ENCODE measurements around the gene GRID1.
"Not testable (repeated sequence)": the region's sequence is repeated elsewhere in the genome, so short reads cannot be mapped to it uniquely, and the experiment has no call there.

The GRID1 gene

GRCh38 chr10:85847085-85847484 lies 519.5 kb downstream of the GRID1 start:
- H3K4me3 ChIP-seq (ENCODE audit: control insufficient read depth, low read depth, low read length) = no peak overlapping the region
- DNase-seq (ENCODE audit: low read depth) = no peak
- no peak for TF ChIP-seq CTCF (conservative IDR thresholded peaks at IDR 0.05; ENCODE audit: control insufficient read depth, insufficient read depth, low read depth, low read length)

DNA sequence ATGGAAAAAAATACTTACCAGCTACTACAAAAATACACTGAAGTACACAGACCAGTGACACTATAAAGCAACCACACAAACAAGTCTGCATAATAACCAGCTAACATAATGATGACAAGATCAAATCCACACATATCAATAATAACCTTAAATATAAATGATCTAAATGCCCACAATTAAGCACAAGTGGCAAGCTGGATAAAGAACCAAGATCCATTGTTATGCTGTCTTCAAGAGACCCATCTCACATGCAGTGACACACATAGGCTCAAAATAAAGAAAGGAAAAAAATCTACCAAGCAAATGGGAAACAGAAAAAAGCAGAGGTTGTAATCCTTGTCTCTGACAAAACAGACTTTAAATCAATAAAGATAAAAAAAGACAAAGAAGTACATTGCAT lies 527.9 kb downstream of the GRID1 start:
- H3K4me3 ChIP-seq (ENCODE audit: control insufficient read depth, low read depth, low read length); DNase-seq (ENCODE audit: low read depth): not testable (repeated sequence)

- no peak for TF ChIP-seq CTCF (conservative IDR thresholded peaks at IDR 0.05; ENCODE audit: control insufficient read depth, insufficient read depth, low read depth, low read length)
- no peak for DNase-seq (ENCODE audit: low read depth)
- no peak overlapping the region for H3K4me3 ChIP-seq (ENCODE audit: control insufficient read depth, low read depth, low read length)
These were observed 533.6 kb downstream of the GRID1 start for GRCh38 chr10:85832988-85833387.

GRCh38 chr10:85831422-85831821 lies 535.2 kb downstream of the GRID1 start:
- no peak overlapping the region for H3K4me3 ChIP-seq (ENCODE audit: control insufficient read depth, low read depth, low read length)
- TF ChIP-seq CTCF (conservative IDR thresholded peaks at IDR 0.05; ENCODE audit: control insufficient read depth, insufficient read depth, low read depth, low read length) = no peak
- DNase-seq (ENCODE audit: low read depth) = no peak

DNA sequence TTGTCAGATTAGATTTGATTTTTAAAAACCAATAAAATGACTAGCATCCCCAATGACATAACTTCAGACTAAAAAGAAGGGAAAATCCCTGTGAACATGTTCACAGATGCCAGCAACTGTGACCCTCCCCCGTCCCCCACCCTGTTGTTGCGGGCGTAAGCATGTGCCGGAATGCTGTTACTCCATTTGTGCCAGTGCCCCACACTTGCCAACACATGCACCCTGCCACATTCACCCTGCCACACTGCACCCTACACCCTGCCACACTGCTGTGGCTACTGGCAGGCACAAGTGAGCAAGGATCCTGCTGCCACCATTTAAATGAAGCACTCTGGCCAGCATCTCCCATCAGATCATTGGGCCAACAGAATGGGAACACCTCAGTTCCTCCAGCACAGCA lies 540.2 kb downstream of the GRID1 start:
- H3K4me3 ChIP-seq (ENCODE audit: control insufficient read depth, low read depth, low read length) = no peak overlapping the region
- no peak for DNase-seq (ENCODE audit: low read depth)
- no peak for TF ChIP-seq CTCF (conservative IDR thresholded peaks at IDR 0.05; ENCODE audit: control insufficient read depth, insufficient read depth, low read depth, low read length)

DNA sequence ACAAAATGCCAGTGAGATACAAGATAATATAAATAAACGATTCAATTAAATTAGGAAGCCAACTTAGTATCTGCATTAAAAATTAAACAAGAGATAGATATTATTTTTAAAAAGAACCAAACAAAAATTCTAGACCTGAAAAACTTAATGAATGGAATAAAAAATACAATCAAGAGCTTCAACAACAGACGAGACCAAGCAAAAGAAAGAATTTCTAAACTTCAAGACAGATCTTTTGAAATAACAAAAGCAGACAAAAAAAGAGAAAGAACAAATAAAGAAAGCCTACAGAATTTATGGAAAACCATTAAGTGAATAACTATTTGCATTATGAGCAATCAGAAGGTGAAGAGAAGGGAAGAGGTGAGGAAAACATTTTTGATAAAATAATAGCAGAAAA lies 555.2 kb downstream of the GRID1 start:
- DNase-seq (ENCODE audit: low read depth) = no peak
- TF ChIP-seq CTCF (conservative IDR thresholded peaks at IDR 0.05; ENCODE audit: control insufficient read depth, insufficient read depth, low read depth, low read length) = no peak
- H3K4me3 ChIP-seq (ENCODE audit: control insufficient read depth, low read depth, low read length) = no peak overlapping the region

- H3K4me3 ChIP-seq (ENCODE audit: control insufficient read depth, low read depth, low read length) = no peak overlapping the region
- TF ChIP-seq CTCF (conservative IDR thresholded peaks at IDR 0.05; ENCODE audit: control insufficient read depth, insufficient read depth, low read depth, low read length) = no peak
- DNase-seq (ENCODE audit: low read depth) = no peak
These were observed 555.9 kb downstream of the GRID1 start for GRCh38 chr10:85810674-85811073.

All from fibroblast of mammary gland (primary cell).